HEK293 (cell line): Measurements from ENCODE around the gene FGF6.

Experiments used
- CTCF ChIA-PET: fragments of 350-600 bp; formaldehyde crosslinking; extraction: SDS; loops from one replicate; lab custom pipeline; 2021; ENCODE audit warnings: antibody characterized with exemption; lab: Yijun Ruan, JAX
- POLR2A ChIA-PET: fragments of 300-600 bp; formaldehyde crosslinking; extraction: SDS; loops from one replicate; lab custom pipeline; 2020; ENCODE audit warnings: antibody characterized with exemption, inconsistent platforms; lab: Yijun Ruan, JAX
- H3K27ac ChIP-seq: fragments of 200-500 bp; sonication (Bioruptor generic); 2 replicates; pipeline ENCODE4 v1.5.1; 2014; ENCODE audit warnings: low read depth, low read length, control low read depth, inconsistent platforms; ENCODE audit errors: extremely low read depth
- H3K36me3 ChIP-seq, 2 experiments: fragments of 200-500 bp in 1 of 2; sonication (Bioruptor generic) in 1 of 2; 1 replicate in 1 of 2; 2 replicates in 1 of 2; pipeline ENCODE4 v1.5.1; 2014 to 2017; ENCODE audit warnings: inconsistent platforms in 2 of 2, low read length in 2 of 2; ENCODE audit not compliant: control insufficient read depth in 2 of 2, insufficient read depth in 1 of 2
- H3K4me1 ChIP-seq: fragments of 200-500 bp; sonication (Bioruptor generic); 2 replicates; pipeline ENCODE4 v1.5.1; 2014; ENCODE audit warnings: mild to moderate bottlenecking, low read length, inconsistent platforms; ENCODE audit not compliant: control insufficient read depth, insufficient read depth
- H3K4me3 ChIP-seq: 2 replicates; pipeline ENCODE4 v1.5.1; 2011; ENCODE audit warnings: low read depth, mild to moderate bottlenecking, control low read depth, low read length, moderate library complexity
- H3K9me3 ChIP-seq: fragments of 200-500 bp; sonication (Bioruptor generic); 2 replicates; pipeline ENCODE4 v1.5.1; 2014; ENCODE audit warnings: low read depth, low read length, inconsistent platforms; ENCODE audit not compliant: control insufficient read depth, insufficient read depth
- HIC1 ChIP-seq: fragments of 450-650 bp; formaldehyde crosslinking; IDR thresholded peaks from 2 replicates; pipeline ENCODE4 v1.5.1; 2016; ENCODE audit warnings: missing biosample characterization, missing genetic modification characterization
- PRDM1 ChIP-seq: fragments of 450-650 bp; formaldehyde crosslinking; IDR thresholded peaks from 2 replicates; pipeline ENCODE4; 2016; ENCODE audit warnings: missing biosample characterization, missing genetic modification characterization
- PRDM2 ChIP-seq: fragments of 450-650 bp; formaldehyde crosslinking; IDR thresholded peaks from 2 replicates; pipeline ENCODE4 v1.5.1; 2016; ENCODE audit warnings: missing biosample characterization, missing genetic modification characterization, borderline replicate concordance
- SETDB1 ChIP-seq: IDR thresholded peaks from one replicate; pipeline ENCODE4 v1.6.1; 2017; ENCODE audit warnings: mild to moderate bottlenecking, low read length, moderate library complexity, mixed read lengths; ENCODE audit not compliant: insufficient read length
- ZBTB17 ChIP-seq: fragments of 450-650 bp; formaldehyde crosslinking; IDR thresholded peaks from 2 replicates; pipeline ENCODE4 v1.5.1; 2016; ENCODE audit warnings: missing biosample characterization, missing genetic modification characterization
- ZNF146 ChIP-seq: fragments of 450-650 bp; formaldehyde crosslinking; IDR thresholded peaks from 2 replicates; pipeline ENCODE4 v1.5.1; 2016; ENCODE audit warnings: missing biosample characterization, missing genetic modification characterization
- ZNF174 ChIP-seq: fragments of 450-650 bp; formaldehyde crosslinking; IDR thresholded peaks from 2 replicates; pipeline ENCODE4 v1.5.0; 2017; ENCODE audit warnings: missing biosample characterization, mild to moderate bottlenecking, missing genetic modification characterization
- ZNF223 ChIP-seq: fragments of 450-650 bp; formaldehyde crosslinking; IDR thresholded peaks from 2 replicates; pipeline ENCODE4 v1.5.1; 2016; ENCODE audit warnings: missing biosample characterization, missing genetic modification characterization
- ZNF366 ChIP-seq: fragments of 450-650 bp; formaldehyde crosslinking; conservative IDR thresholded peaks from 2 replicates; pipeline ENCODE4 v1.5.1; 2016; ENCODE audit warnings: missing biosample characterization, missing genetic modification characterization
- ZNF521 ChIP-seq: fragments of 450-650 bp; formaldehyde crosslinking; IDR thresholded peaks from 2 replicates; pipeline ENCODE4 v1.5.1; 2017; ENCODE audit warnings: missing biosample characterization, mild to moderate bottlenecking, missing genetic modification characterization
- ZNF585B ChIP-seq: fragments of 450-650 bp; formaldehyde crosslinking; IDR thresholded peaks from 2 replicates; pipeline ENCODE4 v1.5.1; 2016; ENCODE audit warnings: missing biosample characterization, missing genetic modification characterization
- ZNF629 ChIP-seq: fragments of 450-650 bp; formaldehyde crosslinking; IDR thresholded peaks from 2 replicates; pipeline ENCODE4 v1.5.1; 2017; ENCODE audit warnings: missing biosample characterization, missing genetic modification characterization
- TF ChIP-seq, protein P1 (sequence below): fragments of 450-650 bp; formaldehyde crosslinking; IDR thresholded peaks from 2 replicates; pipeline ENCODE4 v1.5.1; 2017; ENCODE audit warnings: missing biosample characterization, missing genetic modification characterization
- TF ChIP-seq, protein P2 (sequence below): sonication (generic); formaldehyde crosslinking; IDR thresholded peaks from 2 replicates; pipeline ENCODE4 v1.8.1; 2022; ENCODE audit warnings: mild to moderate bottlenecking, moderate library complexity, missing genetic modification reagents

Gene FGF6

DNA sequence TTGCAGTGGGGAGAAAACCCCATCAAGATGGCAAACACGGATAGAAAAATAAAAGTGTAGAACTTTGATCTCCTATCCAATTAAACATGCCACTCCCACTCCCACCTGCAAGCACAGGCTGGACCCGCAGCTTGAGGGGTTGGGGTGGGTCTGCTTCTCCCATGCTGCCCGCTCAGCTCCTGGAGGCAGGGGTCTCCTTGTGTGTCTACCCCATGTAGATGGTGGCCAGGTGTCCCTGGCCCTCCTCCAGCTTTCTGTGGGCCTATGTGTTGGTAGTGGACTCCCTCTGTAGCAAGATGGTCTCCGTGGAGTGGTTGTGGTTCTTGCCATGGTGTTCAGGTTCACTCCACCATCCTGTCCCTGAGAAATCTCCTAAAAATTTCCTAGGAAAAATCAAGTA is 42.6 kb downstream of the FGF6 start:
- no peaks in the 10 kb centered on the region for H3K4me1 ChIP-seq
- POLR2A ChIA-PET, result no interaction called here
- H3K9me3 ChIP-seq, result no peaks in the 10 kb centered on the region
- no peaks in the 10 kb centered on the region for H3K36me3 ChIP-seq
- H3K27ac ChIP-seq, result no peak overlapping the region
- no peak overlapping the region for H3K4me3 ChIP-seq
- CTCF ChIA-PET, result interaction anchor here (1.0 to 1.5 kb wide), 2 partner anchors 9 to 27 kb away, joined by 3 to 5 read pairs; no protein-coding TSS in a partner anchor
- TF ChIP-seq, protein P1, sequence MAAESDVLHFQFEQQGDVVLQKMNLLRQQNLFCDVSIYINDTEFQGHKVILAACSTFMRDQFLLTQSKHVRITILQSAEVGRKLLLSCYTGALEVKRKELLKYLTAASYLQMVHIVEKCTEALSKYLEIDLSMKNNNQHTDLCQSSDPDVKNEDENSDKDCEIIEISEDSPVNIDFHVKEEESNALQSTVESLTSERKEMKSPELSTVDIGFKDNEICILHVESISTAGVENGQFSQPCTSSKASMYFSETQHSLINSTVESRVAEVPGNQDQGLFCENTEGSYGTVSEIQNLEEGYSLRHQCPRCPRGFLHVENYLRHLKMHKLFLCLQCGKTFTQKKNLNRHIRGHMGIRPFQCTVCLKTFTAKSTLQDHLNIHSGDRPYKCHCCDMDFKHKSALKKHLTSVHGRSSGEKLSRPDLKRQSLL, result no peak
- TF ChIP-seq ZNF223 (tag by site-specific recombination) (no peak), PRDM1 (tag by site-specific recombination) (no peak), ZNF585B (tag by site-specific recombination) (no peak), ZNF521 (tag by site-specific recombination) (no peak), ZBTB17 (tag by site-specific recombination) (no peak), ZNF174 (tag by site-specific recombination) (no peak), SETDB1 (no peak), ZNF629 (tag by site-specific recombination) (no peak), HIC1 (tag by site-specific recombination) (no peak), ZNF146 (tag by site-specific recombination) (no peak)
- TF ChIP-seq, protein P2, sequence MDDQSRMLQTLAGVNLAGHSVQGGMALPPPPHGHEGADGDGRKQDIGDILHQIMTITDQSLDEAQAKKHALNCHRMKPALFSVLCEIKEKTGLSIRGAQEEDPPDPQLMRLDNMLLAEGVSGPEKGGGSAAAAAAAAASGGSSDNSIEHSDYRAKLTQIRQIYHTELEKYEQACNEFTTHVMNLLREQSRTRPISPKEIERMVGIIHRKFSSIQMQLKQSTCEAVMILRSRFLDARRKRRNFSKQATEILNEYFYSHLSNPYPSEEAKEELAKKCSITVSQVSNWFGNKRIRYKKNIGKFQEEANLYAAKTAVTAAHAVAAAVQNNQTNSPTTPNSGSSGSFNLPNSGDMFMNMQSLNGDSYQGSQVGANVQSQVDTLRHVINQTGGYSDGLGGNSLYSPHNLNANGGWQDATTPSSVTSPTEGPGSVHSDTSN, result no peak
- TF ChIP-seq, all 188 proteins: peak for 0

GRCh38 chr12:4401117-4401516 is 44.5 kb downstream of the FGF6 start:
- POLR2A ChIA-PET, result no interaction called here
- CTCF ChIA-PET, result no interaction called here

More at GRCh38 chr12:4401117-4401516, 44.5 kb downstream of the FGF6 start:
- Histone ChIP-seq H3K9me3 (no peaks in the 10 kb centered on the region), H3K4me1 (no peaks in the 10 kb centered on the region), H3K4me3 (no peak overlapping the region), H3K27ac (no peak overlapping the region), H3K36me3 (no peaks in the 10 kb centered on the region)
- TF ChIP-seq ZNF366 (tag by site-specific recombination) (peak; percentile 63), PRDM2 (tag by site-specific recombination) (no peak)
